Gastrocnemius medialis (tissue), 4 donors: ENCODE measurements around the gene IGF1R. TPM values are rescaled to one million over a fixed set of nuclear protein-coding genes. Genes with fewer than 3 reads are reported as not detected.

Source experiments
- ATAC-seq, 2 donors: fragments of 150-250 bp; one replicate each; pipeline ENCODE4 v1.9.1; 2016
- DNase-seq, 2 donors: peaks; one replicate each; pipeline ENCODE4 v3.0.0-alpha.2; 2019
- H3K27ac ChIP-seq, 4 donors: fragments of 200-600 bp; sonication (generic); 1 replicate in 1 of 4; 2 replicates in 3 of 4; pipeline ENCODE4 v1.5.1; 2016 to 2018; ENCODE audit warnings: mild to moderate bottlenecking in 2 of 4, moderate library complexity in 1 of 4
- H3K27me3 ChIP-seq, 3 donors: fragments of 200-600 bp; sonication (generic) in 2 of 3; 1 replicate in 1 of 3; 2 replicates in 2 of 3; pipeline versions ENCODE4 v1.5.1 to v1.6.0; 2016 to 2019; ENCODE audit warnings: mild to moderate bottlenecking in 1 of 3, moderate library complexity in 1 of 3
- H3K36me3 ChIP-seq, 2 donors: fragments of 200-600 bp; sonication (generic) in 1 of 2; one replicate each; pipeline ENCODE4 v1.5.1; 2017 to 2018
- H3K4me1 ChIP-seq, 2 donors: fragments of 200-600 bp; sonication (generic) in 1 of 2; one replicate each; pipeline ENCODE4 v1.5.1; 2016 to 2017; ENCODE audit warnings: mild to moderate bottlenecking in 2 of 2
- H3K4me3 ChIP-seq, 4 donors: fragments of 200-600 bp; sonication (generic) in 3 of 4; 1 replicate in 1 of 4; 2 replicates in 3 of 4; pipeline ENCODE4 v1.5.1; 2016 to 2019; ENCODE audit warnings: mild to moderate bottlenecking in 2 of 4
- H3K9me3 ChIP-seq, 3 donors: fragments of 200-600 bp; sonication (generic) in 2 of 3; 1 replicate in 1 of 3; 2 replicates in 2 of 3; pipeline ENCODE4 v1.5.1; 2016 to 2019
- POLR2A ChIP-seq, 2 donors: fragments of 450-650 bp; IDR thresholded peaks; one replicate each; pipeline ENCODE4 v1.6.1; 2017; ENCODE audit warnings: antibody characterized with exemption in 2 of 2, mild to moderate bottlenecking in 2 of 2, moderate library complexity in 2 of 2
- in situ Hi-C, 4 donors: fragments of 200-750 bp; cut with MboI; loops; one replicate each; pipeline versions ENCODE4 v1.15.0 to v1.8.0; 2017; ENCODE audit warnings: low sequenced_read_pairs in 4 of 4
- intact Hi-C: fragments of 100-400 bp; cut with DNase I; formaldehyde crosslinking; loops from one replicate; pipeline ENCODE4 v1.15.1; 2023; ENCODE audit warnings: low total_unique reads
- total RNA-seq, 4 donors: library from RNA; depleted of rRNA; stranded (reverse); fragments of >200 nt; gene quantifications; one replicate each; pipeline versions ENCODE4 v1.1.0 to v1.2.3, GENCODE V29; 2016
- TF ChIP-seq, protein P1 (sequence below), 5 experiments: fragments of 450-650 bp in 3 of 5; fragments of 200-600 bp in 2 of 5; sonication (generic) in 2 of 5; IDR thresholded peaks in 4 of 5; conservative IDR thresholded peaks in 1 of 5; 1 replicate in 4 of 5; 2 replicates in 1 of 5; pipeline ENCODE4 v1.5.1; 2016 to 2019; ENCODE audit warnings: antibody characterized with exemption in 5 of 5, mild to moderate bottlenecking in 3 of 5, moderate library complexity in 3 of 5

Gene IGF1R
- total RNA-seq, 4 donors from 2014 or later: 10.1 to 50.4 (median 12.3) TPM

DNA sequence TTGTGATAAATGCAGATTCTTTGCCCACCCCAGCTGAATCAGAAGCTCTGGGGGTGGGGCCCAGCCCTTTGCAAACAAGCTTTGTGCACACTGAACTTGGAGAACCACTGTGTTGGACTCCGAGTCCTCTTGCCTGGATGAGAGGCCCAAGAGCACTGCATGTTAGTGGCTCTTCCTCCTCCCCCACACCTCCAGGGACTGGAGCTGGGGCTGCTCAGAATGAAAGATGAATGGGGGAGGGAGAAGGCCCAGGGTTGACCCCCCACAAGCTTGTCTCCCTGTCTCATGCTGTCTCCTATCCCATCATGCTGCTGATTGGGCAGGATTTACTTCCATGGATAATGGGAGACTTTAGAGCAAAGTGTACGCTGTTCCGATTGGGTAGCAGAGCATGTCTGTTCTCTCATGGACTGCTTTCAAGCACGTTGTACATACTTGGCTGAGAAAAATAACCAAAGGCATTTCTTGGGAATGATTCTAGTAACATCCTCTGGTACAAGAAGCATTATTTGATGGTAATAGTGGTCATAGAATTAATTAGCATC lies 259.7 kb downstream of the IGF1R start:
- Histone ChIP-seq H3K4me3 (no peak overlapping the region), H3K27ac (no peak overlapping the region), H3K9me3 (no peaks in the 10 kb centered on the region), H3K27me3 (no peaks in the 10 kb centered on the region), H3K4me1 (peaks cover 0 to 2% of the 10 kb centered on the region in 2 donors), H3K36me3 (peaks cover 0 to 15% of the 10 kb centered on the region in 2 donors)
- intact Hi-C loops (no loop called here), in situ Hi-C loops (loop anchor here in 1 of 4 donors (25.0 kb wide), 1 partner anchor 121 kb away; no protein-coding TSS in a partner anchor)
- ATAC-seq: no peak
- no peak for DNase-seq
- no peak for TF ChIP-seq POLR2A (IDR thresholded peaks at IDR 0.05)
- TF ChIP-seq, protein P1, sequence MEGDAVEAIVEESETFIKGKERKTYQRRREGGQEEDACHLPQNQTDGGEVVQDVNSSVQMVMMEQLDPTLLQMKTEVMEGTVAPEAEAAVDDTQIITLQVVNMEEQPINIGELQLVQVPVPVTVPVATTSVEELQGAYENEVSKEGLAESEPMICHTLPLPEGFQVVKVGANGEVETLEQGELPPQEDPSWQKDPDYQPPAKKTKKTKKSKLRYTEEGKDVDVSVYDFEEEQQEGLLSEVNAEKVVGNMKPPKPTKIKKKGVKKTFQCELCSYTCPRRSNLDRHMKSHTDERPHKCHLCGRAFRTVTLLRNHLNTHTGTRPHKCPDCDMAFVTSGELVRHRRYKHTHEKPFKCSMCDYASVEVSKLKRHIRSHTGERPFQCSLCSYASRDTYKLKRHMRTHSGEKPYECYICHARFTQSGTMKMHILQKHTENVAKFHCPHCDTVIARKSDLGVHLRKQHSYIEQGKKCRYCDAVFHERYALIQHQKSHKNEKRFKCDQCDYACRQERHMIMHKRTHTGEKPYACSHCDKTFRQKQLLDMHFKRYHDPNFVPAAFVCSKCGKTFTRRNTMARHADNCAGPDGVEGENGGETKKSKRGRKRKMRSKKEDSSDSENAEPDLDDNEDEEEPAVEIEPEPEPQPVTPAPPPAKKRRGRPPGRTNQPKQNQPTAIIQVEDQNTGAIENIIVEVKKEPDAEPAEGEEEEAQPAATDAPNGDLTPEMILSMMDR (IDR thresholded peaks at IDR 0.05 in 4 of 5, conservative IDR thresholded peaks at IDR 0.05 in 1 of 5): no peak

DNA sequence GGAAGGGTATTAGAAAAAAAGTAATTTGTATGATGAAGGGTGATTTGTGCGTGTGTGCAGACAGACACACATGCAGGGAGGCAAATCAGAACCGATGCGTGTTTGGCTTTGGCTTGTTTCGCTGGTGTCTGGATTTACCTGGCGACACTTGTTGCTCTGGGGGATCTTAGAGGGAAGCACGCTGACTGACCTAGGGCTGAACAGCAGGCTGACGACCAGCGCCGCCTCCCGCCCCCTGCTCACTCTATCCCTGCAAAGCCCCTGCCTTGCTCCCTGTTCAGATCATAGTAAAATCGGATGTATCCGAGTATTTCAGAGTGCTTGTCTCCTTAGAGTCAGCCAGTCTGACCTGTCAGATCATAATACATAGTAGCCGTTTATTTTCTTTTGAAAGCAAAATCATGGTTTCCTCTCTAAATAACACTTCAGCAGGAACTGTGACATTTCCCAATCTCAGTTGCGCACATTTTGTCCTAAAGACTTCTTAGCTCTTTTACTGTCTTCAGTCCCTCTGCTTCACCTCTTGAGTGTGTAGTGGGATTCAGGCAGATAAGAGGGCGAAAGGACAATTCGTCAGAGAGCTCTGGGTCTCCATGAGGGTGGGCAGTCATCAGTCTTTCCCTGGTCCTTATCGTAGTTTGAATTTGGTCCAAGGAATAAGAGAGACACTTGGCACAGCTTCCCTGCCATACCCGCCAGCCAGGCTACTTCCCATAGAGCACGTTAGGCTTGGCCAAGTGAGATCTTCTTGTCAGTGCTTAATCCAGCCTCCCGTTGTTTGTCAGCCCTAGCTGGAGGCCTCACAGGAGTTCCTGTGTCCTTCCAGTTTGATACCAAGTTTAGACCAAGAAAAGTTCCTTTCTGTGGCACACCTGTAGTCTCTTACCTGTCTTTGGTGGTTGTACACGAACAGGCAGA lies 261.9 kb downstream of the IGF1R start:
- ATAC-seq: no peak
- intact Hi-C loops: loop anchor here (5.0 kb wide), 1 partner anchor 167 kb away; no protein-coding TSS in a partner anchor
- Histone ChIP-seq H3K27ac (no peak overlapping the region), H3K4me3 (no peak overlapping the region), H3K27me3 (no peaks in the 10 kb centered on the region), H3K4me1 (peaks cover 0 to 2% of the 10 kb centered on the region in 2 donors), H3K9me3 (no peaks in the 10 kb centered on the region), H3K36me3 (peaks cover 0 to 35% of the 10 kb centered on the region in 2 donors)
- in situ Hi-C loops: loop anchor here in 1 of 4 donors (25.0 kb wide), 1 partner anchor 123 kb away; no protein-coding TSS in a partner anchor
- no peak for TF ChIP-seq POLR2A (IDR thresholded peaks at IDR 0.05)
- TF ChIP-seq, protein P1 (IDR thresholded peaks at IDR 0.05 in 4 of 5, conservative IDR thresholded peaks at IDR 0.05 in 1 of 5): no peak
- no peak for DNase-seq

DNA sequence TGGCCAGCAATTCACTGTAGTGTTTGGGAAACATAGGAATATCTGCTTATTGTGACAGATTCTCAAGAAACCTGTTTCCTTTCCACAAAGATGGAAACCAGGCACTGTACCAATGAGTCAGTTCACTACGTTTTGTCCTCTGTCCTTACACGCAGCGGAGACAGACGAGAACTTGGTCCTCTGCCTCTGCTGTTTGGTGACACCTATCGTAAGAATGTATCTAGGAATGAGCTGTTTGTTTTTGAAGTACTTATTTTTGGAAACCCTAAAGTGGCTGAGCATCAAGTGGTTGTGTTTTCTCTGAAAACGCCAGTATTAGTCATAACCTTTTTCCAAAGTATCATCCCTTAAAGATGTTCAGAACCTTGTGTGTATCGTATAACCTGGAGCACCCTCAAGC lies 266.3 kb downstream of the IGF1R start:
- no peak for ATAC-seq
- peaks cover 0 to 59% of the 10 kb centered on the region in 2 donors for H3K36me3 ChIP-seq
- no peak overlapping the region for H3K27ac ChIP-seq
- DNase-seq: no peak
- TF ChIP-seq POLR2A (IDR thresholded peaks at IDR 0.05): no peak
- TF ChIP-seq, protein P1 (IDR thresholded peaks at IDR 0.05 in 4 of 5, conservative IDR thresholded peaks at IDR 0.05 in 1 of 5): no peak
- intact Hi-C loops: loop anchor here (5.0 kb wide), 1 partner anchor 163 kb away; no protein-coding TSS in a partner anchor
- H3K4me1 ChIP-seq: no peaks in the 10 kb centered on the region
- no peak overlapping the region for H3K4me3 ChIP-seq
- H3K27me3 ChIP-seq: no peaks in the 10 kb centered on the region
- H3K9me3 ChIP-seq: no peaks in the 10 kb centered on the region
- in situ Hi-C loops: loop anchor here in 1 of 4 donors (25.0 kb wide), 1 partner anchor 127 kb away; no protein-coding TSS in a partner anchor

DNA sequence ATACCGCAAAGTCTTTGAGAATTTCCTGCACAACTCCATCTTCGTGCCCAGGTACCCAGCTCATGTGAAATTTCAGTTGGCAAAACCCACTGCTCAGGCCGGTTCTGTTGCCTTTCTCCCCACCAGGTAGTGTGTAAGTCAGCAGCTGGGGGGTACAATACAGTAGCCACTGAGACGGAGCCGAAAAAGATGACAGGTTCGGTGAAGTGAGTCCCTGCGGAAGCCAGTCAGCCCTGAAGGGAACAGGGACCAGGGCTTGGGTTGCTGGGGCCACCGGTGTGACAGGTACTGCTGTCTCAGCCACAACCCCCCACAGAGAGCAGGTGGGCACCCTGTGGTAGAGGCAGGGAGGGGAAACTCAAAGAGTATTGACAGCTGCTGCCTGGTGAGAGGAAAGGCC lies 268.5 kb downstream of the IGF1R start:
- H3K27me3 ChIP-seq: no peaks in the 10 kb centered on the region
- in situ Hi-C loops: loop anchor here in 1 of 4 donors (25.0 kb wide), 1 partner anchor 130 kb away; no protein-coding TSS in a partner anchor
- H3K4me1 ChIP-seq: no peaks in the 10 kb centered on the region
- DNase-seq: no peak
- H3K9me3 ChIP-seq: no peaks in the 10 kb centered on the region
- peaks cover 0 to 54% of the 10 kb centered on the region in 2 donors for H3K36me3 ChIP-seq
- no peak overlapping the region for H3K27ac ChIP-seq
- no peak overlapping the region for H3K4me3 ChIP-seq
- intact Hi-C loops: no loop called here
- ATAC-seq: no peak
- TF ChIP-seq POLR2A (IDR thresholded peaks at IDR 0.05): no peak
- TF ChIP-seq, protein P1 (IDR thresholded peaks at IDR 0.05 in 4 of 5, conservative IDR thresholded peaks at IDR 0.05 in 1 of 5): no peak
